Neural progenitor cell (in vitro differentiated cells): ENCODE results near the gene GALP.

Source experiments
- EZH2 ChIP-seq: fragments of 200-600 bp; sonication (generic); IDR thresholded peaks from 2 replicates; pipeline ENCODE4 v1.6.1; 2017; ENCODE audit warnings: antibody characterized with exemption, mild to moderate bottlenecking, moderate library complexity
- EZH2phosphoT487 ChIP-seq: fragments of 200-600 bp; sonication (generic); IDR thresholded peaks from 2 replicates; pipeline ENCODE4 v1.6.1; 2017; ENCODE audit warnings: antibody characterized with exemption
- TF ChIP-seq, protein P1 (sequence below): fragments of 200-600 bp; sonication (generic); IDR thresholded peaks from 2 replicates; pipeline ENCODE4 v1.5.1; 2017; ENCODE audit warnings: antibody characterized with exemption, mild to moderate bottlenecking

DNA sequence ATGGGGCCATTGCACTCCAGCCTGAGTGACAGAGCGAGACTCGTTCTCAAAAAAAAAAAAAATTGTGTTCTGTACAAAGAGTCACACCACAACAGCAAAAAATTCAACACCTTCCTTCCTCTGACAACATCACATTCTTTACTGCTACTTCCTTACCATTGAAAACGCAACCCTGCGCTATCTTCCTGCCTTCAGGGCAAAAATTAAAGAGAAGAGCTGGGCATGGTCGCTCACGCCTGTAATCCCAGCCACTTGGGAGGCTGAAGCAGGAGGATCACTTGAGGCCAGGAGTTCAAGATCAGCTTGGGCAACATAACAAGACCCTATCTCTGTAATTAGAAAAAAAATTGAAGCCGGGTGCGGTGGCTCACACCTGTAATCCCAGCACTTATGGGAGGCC, 44.2 kb upstream of the GALP start:
- no peak for TF ChIP-seq EZH2
- TF ChIP-seq, protein P1, sequence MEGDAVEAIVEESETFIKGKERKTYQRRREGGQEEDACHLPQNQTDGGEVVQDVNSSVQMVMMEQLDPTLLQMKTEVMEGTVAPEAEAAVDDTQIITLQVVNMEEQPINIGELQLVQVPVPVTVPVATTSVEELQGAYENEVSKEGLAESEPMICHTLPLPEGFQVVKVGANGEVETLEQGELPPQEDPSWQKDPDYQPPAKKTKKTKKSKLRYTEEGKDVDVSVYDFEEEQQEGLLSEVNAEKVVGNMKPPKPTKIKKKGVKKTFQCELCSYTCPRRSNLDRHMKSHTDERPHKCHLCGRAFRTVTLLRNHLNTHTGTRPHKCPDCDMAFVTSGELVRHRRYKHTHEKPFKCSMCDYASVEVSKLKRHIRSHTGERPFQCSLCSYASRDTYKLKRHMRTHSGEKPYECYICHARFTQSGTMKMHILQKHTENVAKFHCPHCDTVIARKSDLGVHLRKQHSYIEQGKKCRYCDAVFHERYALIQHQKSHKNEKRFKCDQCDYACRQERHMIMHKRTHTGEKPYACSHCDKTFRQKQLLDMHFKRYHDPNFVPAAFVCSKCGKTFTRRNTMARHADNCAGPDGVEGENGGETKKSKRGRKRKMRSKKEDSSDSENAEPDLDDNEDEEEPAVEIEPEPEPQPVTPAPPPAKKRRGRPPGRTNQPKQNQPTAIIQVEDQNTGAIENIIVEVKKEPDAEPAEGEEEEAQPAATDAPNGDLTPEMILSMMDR = no peak
- no peak for TF ChIP-seq EZH2phosphoT487
